ENCODE measurements around the gene CFAP46.

Gene CFAP46

GRCh38 chr10:132946311-132946710, 3.9 kb upstream of the CFAP46 start (continued):
- TF ChIP-seq CREB5 (CRISPR knock-in tag; IDR thresholded peaks at IDR 0.05; ENCODE audit: low read depth): no peak
- no peak for TF ChIP-seq RARB (CRISPR knock-in tag; IDR thresholded peaks at IDR 0.05)
- TF ChIP-seq ARNTL (CRISPR knock-in tag; IDR thresholded peaks at IDR 0.05; ENCODE audit: borderline replicate concordance, low read depth): no peak
- TF ChIP-seq TSHZ2 (CRISPR knock-in tag; IDR thresholded peaks at IDR 0.05): no peak
- TF ChIP-seq CSRNP3 (CRISPR knock-in tag; IDR thresholded peaks at IDR 0.05): no peak
- no peak for TF ChIP-seq OSR1 (CRISPR knock-in tag; IDR thresholded peaks at IDR 0.05)
- TF ChIP-seq ISL1 (CRISPR knock-in tag; IDR thresholded peaks at IDR 0.05): no peak
- TF ChIP-seq ZFP30 (CRISPR knock-in tag; IDR thresholded peaks at IDR 0.05): no peak
- no peak for TF ChIP-seq GLIS3 (CRISPR knock-in tag; IDR thresholded peaks at IDR 0.05)
- TF ChIP-seq CSDC2 (CRISPR knock-in tag; IDR thresholded peaks at IDR 0.05): no peak

- ATAC-seq: no peak
- TF ChIP-seq TCF4 (CRISPR knock-in tag; IDR thresholded peaks at IDR 0.05; ENCODE audit: borderline replicate concordance) (no peak), TSHZ2 (CRISPR knock-in tag; IDR thresholded peaks at IDR 0.05) (no peak), CSDC2 (CRISPR knock-in tag; IDR thresholded peaks at IDR 0.05) (no peak), ZC3H10 (CRISPR knock-in tag; IDR thresholded peaks at IDR 0.05) (no peak), RARB (CRISPR knock-in tag; IDR thresholded peaks at IDR 0.05) (no peak), ZNF8 (CRISPR knock-in tag; IDR thresholded peaks at IDR 0.05) (no peak), ZFP3 (CRISPR knock-in tag; IDR thresholded peaks at IDR 0.05) (no peak), PPARA (CRISPR knock-in tag; IDR thresholded peaks at IDR 0.05; ENCODE audit: borderline replicate concordance) (no peak), CSRNP3 (CRISPR knock-in tag; IDR thresholded peaks at IDR 0.05) (no peak), ARNTL (CRISPR knock-in tag; IDR thresholded peaks at IDR 0.05; ENCODE audit: borderline replicate concordance, low read depth) (no peak), BACH2 (CRISPR knock-in tag; IDR thresholded peaks at IDR 0.05; ENCODE audit: borderline replicate concordance) (no peak), ZNF565 (CRISPR knock-in tag; conservative IDR thresholded peaks at IDR 0.05; ENCODE audit: low read depth) (no peak), POU6F1 (CRISPR knock-in tag; IDR thresholded peaks at IDR 0.05; ENCODE audit: borderline replicate concordance, low read depth) (no peak), TOX (CRISPR knock-in tag; IDR thresholded peaks at IDR 0.05; ENCODE audit: borderline replicate concordance) (no peak), SNAI2 (CRISPR knock-in tag; IDR thresholded peaks at IDR 0.05) (no peak)
Observed at GRCh38 chr10:132945894-132946255, 3.5 kb upstream of the CFAP46 start.

All from SK-N-SH treated with all-trans-retinoic acid at 6 μM for 48 hours (cell line).